NOMO-1 treated with DMSO at 0.1 percent for 48 hours (cell line): ENCODE measurements around the gene IL21.
"Not testable (repeated sequence)": the region's sequence is repeated elsewhere in the genome, so short reads cannot be mapped to it uniquely, and the experiment has no call there.

Experiments used
- DNase-seq: peaks from one replicate; lab custom pipeline; 2025; ENCODE audit not compliant: unreplicated experiment; lab: John Stamatoyannopoulos, UW

The IL21 gene

GRCh38 chr4:122621016-122621507, at the start of gene IL21:
Gene IL21, minus strand, starts transcription at chr4:122621066. Its CDS starts 55 bp downstream, at chr4:122621011.
- no peak for DNase-seq

- no peak for DNase-seq
Measured at GRCh38 chr4:122669911-122670738, 49.3 kb upstream of the IL21 start.

GRCh38 chr4:122668241-122668640, 47.4 kb upstream of the IL21 start:
- no peak for DNase-seq

- DNase-seq = no peak
Measured at GRCh38 chr4:122666527-122667245, 45.8 kb upstream of the IL21 start.

- DNase-seq = peak; percentile 30
Measured at GRCh38 chr4:122665161-122665929, 44.5 kb upstream of the IL21 start.

- no peak for DNase-seq
Measured at GRCh38 chr4:122663814-122664610, 43.1 kb upstream of the IL21 start.

- no peak for DNase-seq
Measured at GRCh38 chr4:122663291-122663690, 42.4 kb upstream of the IL21 start.

- no peak for DNase-seq
Measured at GRCh38 chr4:122662701-122663100, 41.8 kb upstream of the IL21 start.

GRCh38 chr4:122661176-122662160, 40.6 kb upstream of the IL21 start:
- DNase-seq = peak; percentile 45

GRCh38 chr4:122658818-122659295, 38.0 kb upstream of the IL21 start:
- no peak for DNase-seq

- DNase-seq = no peak
Measured at GRCh38 chr4:122658377-122658776, 37.5 kb upstream of the IL21 start.

GRCh38 chr4:122657553-122657952, 36.7 kb upstream of the IL21 start:
- DNase-seq = no peak

- not testable (repeated sequence) for DNase-seq
Measured at GRCh38 chr4:122656583-122656982, 35.7 kb upstream of the IL21 start.

GRCh38 chr4:122652379-122652778, 31.5 kb upstream of the IL21 start:
- DNase-seq = peak; percentile 52

GRCh38 chr4:122650148-122650547, 29.3 kb upstream of the IL21 start:
- no peak for DNase-seq

- DNase-seq = no peak
Measured at GRCh38 chr4:122647656-122648055, 26.8 kb upstream of the IL21 start.

- no peak for DNase-seq
Measured at GRCh38 chr4:122643257-122643656, 22.4 kb upstream of the IL21 start.

- DNase-seq = peak; percentile 1
Measured at GRCh38 chr4:122639181-122639580, 18.3 kb upstream of the IL21 start.

- peak; percentile 95 for DNase-seq
Measured at GRCh38 chr4:122636697-122637096, 15.8 kb upstream of the IL21 start.
